ENCODE data around the gene RAB40A.
"Not testable (repeated sequence)": the region's sequence is repeated elsewhere in the genome, so short reads cannot be mapped to it uniquely, and the experiment has no call there.

Gene RAB40A

GRCh38 chrX:103464072-103464773 lies 55.1 kb downstream of the RAB40A start:
- no peak for DNase-seq (ENCODE audit: low read depth in 2 of 2)

- DNase-seq (ENCODE audit: low read depth in 2 of 2) = no peak
Observed at GRCh38 chrX:103461156-103461555, 58.1 kb downstream of the RAB40A start.

- DNase-seq (ENCODE audit: low read depth in 2 of 2) = not testable (repeated sequence)
Observed at GRCh38 chrX:103460001-103460755, 59.1 kb downstream of the RAB40A start.

- no peak for DNase-seq (ENCODE audit: low read depth in 2 of 2)
Observed at GRCh38 chrX:103453655-103454054, 65.6 kb downstream of the RAB40A start.

All from stimulated activated CD4-positive, alpha-beta T cell treated with anti-CD3 and anti-CD28 coated beads, Interleukin-1b, Interleukin-23, amount 100 ng/mL, for 4 hours (primary cell).